GM10266 (cell line): ENCODE data around the gene STK39.

Source experiments
- DNase-seq: peaks from one replicate; pipeline ENCODE4 v3.0.0; 2012; ENCODE audit errors: extremely low spot score
- TF ChIP-seq, protein P1 (sequence below): IDR thresholded peaks from 2 replicates; pipeline ENCODE4 v1.5.1; 2012; ENCODE audit warnings: mild to moderate bottlenecking, low read depth; ENCODE audit not compliant: control insufficient read depth, insufficient read depth; ENCODE audit errors: missing control alignments

Gene STK39

DNA sequence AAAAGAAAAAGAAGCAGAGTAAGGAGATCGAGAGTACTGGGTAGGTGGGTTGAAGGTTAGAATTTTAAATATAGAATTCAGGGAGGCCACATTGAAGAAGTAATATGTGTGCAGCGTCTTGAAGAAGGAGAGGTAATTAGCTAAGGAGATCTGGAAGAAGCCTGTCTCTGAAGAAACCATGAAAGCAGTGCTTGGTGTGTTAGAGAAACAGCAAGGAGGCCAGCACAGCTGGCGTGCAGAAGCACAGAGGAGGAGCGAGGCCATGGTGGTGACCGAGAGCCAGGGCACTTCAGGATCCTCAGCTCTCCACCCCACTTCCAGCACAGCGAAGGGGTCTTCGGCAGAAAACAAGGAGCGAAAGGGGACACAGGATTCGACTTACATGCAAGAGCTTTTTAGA lies 305.8 kb downstream of the STK39 start:
- DNase-seq = no peak
- TF ChIP-seq, protein P1, sequence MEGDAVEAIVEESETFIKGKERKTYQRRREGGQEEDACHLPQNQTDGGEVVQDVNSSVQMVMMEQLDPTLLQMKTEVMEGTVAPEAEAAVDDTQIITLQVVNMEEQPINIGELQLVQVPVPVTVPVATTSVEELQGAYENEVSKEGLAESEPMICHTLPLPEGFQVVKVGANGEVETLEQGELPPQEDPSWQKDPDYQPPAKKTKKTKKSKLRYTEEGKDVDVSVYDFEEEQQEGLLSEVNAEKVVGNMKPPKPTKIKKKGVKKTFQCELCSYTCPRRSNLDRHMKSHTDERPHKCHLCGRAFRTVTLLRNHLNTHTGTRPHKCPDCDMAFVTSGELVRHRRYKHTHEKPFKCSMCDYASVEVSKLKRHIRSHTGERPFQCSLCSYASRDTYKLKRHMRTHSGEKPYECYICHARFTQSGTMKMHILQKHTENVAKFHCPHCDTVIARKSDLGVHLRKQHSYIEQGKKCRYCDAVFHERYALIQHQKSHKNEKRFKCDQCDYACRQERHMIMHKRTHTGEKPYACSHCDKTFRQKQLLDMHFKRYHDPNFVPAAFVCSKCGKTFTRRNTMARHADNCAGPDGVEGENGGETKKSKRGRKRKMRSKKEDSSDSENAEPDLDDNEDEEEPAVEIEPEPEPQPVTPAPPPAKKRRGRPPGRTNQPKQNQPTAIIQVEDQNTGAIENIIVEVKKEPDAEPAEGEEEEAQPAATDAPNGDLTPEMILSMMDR = no peak

DNA sequence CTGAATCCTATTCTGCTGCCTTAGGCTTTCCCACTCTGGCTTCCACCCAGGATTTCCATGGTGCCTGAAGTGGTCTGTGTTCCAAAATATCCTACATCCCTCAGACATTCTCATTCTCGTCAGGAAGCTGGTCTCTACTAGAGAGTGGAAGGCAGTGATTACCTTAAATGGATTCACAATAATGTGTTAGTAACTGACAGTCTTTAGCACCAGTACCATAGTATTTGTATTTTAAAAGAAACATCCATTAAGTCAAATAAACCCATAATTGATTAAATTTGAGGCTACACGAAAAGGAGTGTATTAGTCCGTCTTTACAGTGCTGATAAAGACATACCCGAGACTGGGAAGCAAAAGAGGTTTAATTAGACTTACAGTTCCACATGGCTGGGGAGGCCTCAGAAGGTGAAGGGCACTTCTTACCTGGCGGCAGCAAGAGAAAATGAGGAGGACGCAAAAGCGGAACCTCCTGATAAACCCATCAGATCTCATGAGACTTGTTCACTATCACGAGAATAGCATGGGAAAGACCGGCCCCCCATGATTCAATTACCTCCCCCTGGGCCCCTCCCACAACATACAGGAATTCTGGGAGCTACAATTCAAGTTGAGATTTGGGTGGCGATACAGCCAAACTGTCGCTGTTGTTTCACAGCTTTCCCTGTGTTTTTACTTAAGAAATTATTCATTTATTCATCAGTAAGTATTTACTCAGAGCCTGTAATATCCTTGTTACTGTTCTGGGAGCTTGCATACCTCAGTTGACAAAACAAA lies 306.5 kb downstream of the STK39 start:
- DNase-seq = no peak
- TF ChIP-seq, protein P1 = no peak

DNA sequence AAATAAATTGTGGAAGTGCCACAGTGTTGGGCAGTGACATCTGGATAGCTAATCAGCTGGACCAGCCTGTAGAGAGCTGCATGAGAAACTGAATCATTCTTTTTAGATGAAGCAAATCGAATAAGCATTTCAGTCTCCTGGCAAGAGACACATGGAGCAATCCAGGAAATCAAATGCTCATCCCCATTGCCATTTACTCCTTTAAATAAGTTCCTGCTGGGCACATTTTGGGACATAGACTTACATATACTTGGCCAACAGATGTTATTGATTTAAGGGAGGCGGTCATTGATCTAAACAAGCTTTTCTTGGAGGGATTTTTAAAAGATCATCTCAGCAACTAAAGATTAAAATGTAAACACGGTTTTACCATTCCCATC lies 307.1 kb downstream of the STK39 start:
- TF ChIP-seq, protein P1 = no peak

DNA sequence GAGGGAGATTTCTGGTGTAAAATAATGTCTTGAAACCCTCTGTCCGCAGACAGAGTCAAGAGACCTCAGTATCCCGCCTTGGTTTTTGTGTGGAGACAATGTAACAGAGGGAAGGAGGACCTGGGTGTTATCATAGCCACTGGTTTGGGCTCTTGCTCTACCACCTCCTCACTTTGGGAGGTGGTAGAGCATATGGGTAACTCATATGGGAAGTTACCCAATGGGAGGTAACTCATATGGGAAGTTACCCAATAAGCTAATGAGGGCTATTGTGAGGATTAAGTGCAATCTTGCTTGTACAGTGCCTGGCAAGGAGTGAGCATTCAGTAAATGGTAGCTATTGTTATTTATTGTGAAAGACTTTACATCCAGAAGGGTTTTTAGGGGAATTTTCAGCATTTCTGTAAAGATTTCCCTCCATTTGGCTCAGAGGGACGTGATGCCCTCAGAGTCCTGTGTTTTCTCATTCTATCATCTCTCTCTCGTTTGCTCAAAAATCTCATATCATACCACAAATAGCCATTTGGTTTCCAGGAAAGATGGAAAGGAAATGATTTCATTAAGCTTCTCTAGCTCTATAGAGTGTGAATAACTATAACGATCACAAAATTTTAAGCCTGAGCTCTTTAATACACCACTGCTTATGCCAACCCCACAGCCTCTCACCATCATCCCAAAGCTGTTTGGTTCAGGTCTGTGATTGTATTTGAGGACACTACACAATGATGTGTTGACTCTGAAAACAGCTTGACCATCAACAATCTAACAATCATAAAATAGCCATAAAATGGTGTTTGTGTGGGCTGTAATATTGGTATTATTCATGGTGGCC lies 307.7 kb downstream of the STK39 start:
- DNase-seq = no peak
- TF ChIP-seq, protein P1 = no peak

More for the DNA sequence above, 307.1 kb downstream of the STK39 start:
- DNase-seq = no peak

DNA sequence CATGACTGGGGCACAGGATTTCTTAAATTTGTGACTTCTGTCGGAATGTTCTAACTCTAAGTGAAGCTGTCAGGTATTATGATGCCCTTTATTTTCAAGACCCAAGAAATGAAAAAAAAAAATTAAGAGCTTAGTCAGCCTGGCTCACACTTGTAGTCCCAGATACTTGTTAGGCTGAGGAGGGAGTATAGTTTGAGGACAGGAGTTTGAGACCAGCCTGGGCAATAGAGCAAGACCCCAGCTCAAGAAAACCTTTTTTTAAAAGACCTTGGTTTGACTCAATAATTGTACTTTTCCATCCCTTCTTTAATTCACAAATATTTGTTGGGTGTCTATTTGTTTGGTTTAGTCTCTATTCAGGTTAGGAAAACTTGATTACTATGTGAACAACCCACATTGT lies 310.0 kb downstream of the STK39 start:
- TF ChIP-seq, protein P1 = no peak
- no peak for DNase-seq

DNA sequence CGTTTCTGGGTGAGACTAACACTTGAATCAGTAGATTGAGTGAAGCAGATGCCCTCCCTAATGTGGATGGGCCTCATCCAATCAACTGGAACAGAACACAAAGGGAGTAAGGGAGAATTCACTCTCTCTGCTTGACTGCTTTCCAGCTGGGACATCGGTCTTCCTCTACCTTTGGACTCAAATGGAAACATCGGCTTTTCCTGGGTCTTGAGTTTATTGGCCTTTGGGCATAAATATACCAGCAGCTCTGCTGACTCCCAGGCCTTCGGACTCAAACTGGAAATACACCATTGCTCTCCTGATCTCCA lies 311.6 kb downstream of the STK39 start:
- DNase-seq = no peak
- TF ChIP-seq, protein P1 = no peak
